GM19452 (cell line): Measurements from ENCODE around the gene PMFBP1.

Source experiments
- ATAC-seq: cut with Tn5 transposase; IDR thresholded peaks from one replicate; pipeline ENCODE4 v1.9.1; 2021; ENCODE audit not compliant: unreplicated experiment

The PMFBP1 gene

GRCh38 chr16:72131036-72131435 lies 40.9 kb downstream of the PMFBP1 start:
- ATAC-seq, result no peak

- ATAC-seq, result no peak
These were observed 41.8 kb downstream of the PMFBP1 start for GRCh38 chr16:72129976-72130656.

- ATAC-seq, result no peak
These were observed 43.3 kb downstream of the PMFBP1 start for GRCh38 chr16:72128701-72129100.

- ATAC-seq, result no peak
These were observed 45.6 kb downstream of the PMFBP1 start for GRCh38 chr16:72126429-72126765.

GRCh38 chr16:72125635-72126428 lies 46.1 kb downstream of the PMFBP1 start:
- no peak for ATAC-seq

GRCh38 chr16:72124761-72125634 lies 47.0 kb downstream of the PMFBP1 start:
- ATAC-seq, result peak; percentile 76

GRCh38 chr16:72124148-72124547 lies 47.8 kb downstream of the PMFBP1 start:
- ATAC-seq, result no peak

- ATAC-seq, result no peak
These were observed 48.5 kb downstream of the PMFBP1 start for GRCh38 chr16:72123426-72123825.

GRCh38 chr16:72122916-72123315 lies 49.0 kb downstream of the PMFBP1 start:
- no peak for ATAC-seq

- no peak for ATAC-seq
These were observed 49.6 kb downstream of the PMFBP1 start for GRCh38 chr16:72122308-72122707.

- no peak for ATAC-seq
These were observed 51.9 kb downstream of the PMFBP1 start for GRCh38 chr16:72120026-72120425.

- no peak for ATAC-seq
These were observed 58.4 kb downstream of the PMFBP1 start for GRCh38 chr16:72113616-72113945.

GRCh38 chr16:72112906-72113615 lies 58.9 kb downstream of the PMFBP1 start:
- no peak for ATAC-seq

GRCh38 chr16:72112452-72112792 lies 59.5 kb downstream of the PMFBP1 start:
- no peak for ATAC-seq

GRCh38 chr16:72111657-72112451 lies 60.1 kb downstream of the PMFBP1 start:
- ATAC-seq, result no peak

- ATAC-seq, result no peak
These were observed 61.0 kb downstream of the PMFBP1 start for GRCh38 chr16:72110662-72111615.

GRCh38 chr16:72109966-72110530 lies 61.9 kb downstream of the PMFBP1 start:
- ATAC-seq, result no peak

GRCh38 chr16:72109300-72109699 lies 62.7 kb downstream of the PMFBP1 start:
- ATAC-seq, result no peak
